SK-N-SH (cell line): Measurements from ENCODE around the gene CHI3L2. TPM values are rescaled to one million over a fixed set of nuclear protein-coding genes. Genes with fewer than 3 reads are reported as not detected.

ENCODE experiments used
- CTCF ChIA-PET: fragments of 300-600, 350-600 bp; formaldehyde crosslinking; extraction: SDS; loops from one replicate; lab custom pipeline; 2021; lab: Yijun Ruan, JAX
- POLR2A ChIA-PET: fragments of 350-600 bp; sonication (Branson Sonifier 250); formaldehyde crosslinking; extraction: SDS; loops from one replicate; lab custom pipeline; 2020; ENCODE audit warnings: antibody characterized with exemption, inconsistent platforms; lab: Yijun Ruan, JAX
- DNase-seq: peaks from one replicate; pipeline ENCODE4 v3.0.0; 2012
- H2AFZ ChIP-seq: fragments of 200-600 bp; sonication (generic); 2 replicates; pipeline ENCODE4 v1.8.1; 2016; ENCODE audit warnings: antibody characterized with exemption, mild to moderate bottlenecking, low read depth
- H3F3A ChIP-seq: fragments of 200-600 bp; sonication (generic); replicated peaks from 2 replicates; pipeline ENCODE3; 2016; ENCODE audit warnings: antibody characterized with exemption, mild to moderate bottlenecking; ENCODE audit not compliant: insufficient read depth
- H3K27ac ChIP-seq, 2 experiments: fragments of 200-500 bp in 1 of 2; fragments of 200-600 bp in 1 of 2; sonication (Bioruptor generic) in 1 of 2; sonication (generic), shearing (Covaris generic) in 1 of 2; 2 replicates each; pipeline versions ENCODE4 v1.5.1 to v1.6.1; 2014 to 2016; ENCODE audit warnings: low read depth in 2 of 2, inconsistent platforms in 1 of 2, low read length in 1 of 2, mild to moderate bottlenecking in 1 of 2, mixed read lengths in 1 of 2
- H3K27me3 ChIP-seq: fragments of 200-600 bp; sonication (generic), shearing (Covaris generic); 2 replicates; pipeline ENCODE4 v1.6.1; 2016; ENCODE audit warnings: mixed run types; ENCODE audit not compliant: insufficient read depth
- H3K36me3 ChIP-seq, 2 experiments: fragments of 200-500 bp in 1 of 2; fragments of 200-600 bp in 1 of 2; sonication (Bioruptor generic) in 1 of 2; sonication (generic) in 1 of 2; replicated peaks in 1 of 2; 2 replicates each; pipeline versions ENCODE3 to v1.5.1; 2014 to 2016; ENCODE audit warnings: low read length in 1 of 2, mild to moderate bottlenecking in 1 of 2; ENCODE audit not compliant: insufficient read depth in 2 of 2, control insufficient read depth in 1 of 2
- H3K4me1 ChIP-seq, 2 experiments: fragments of 200-500 bp in 1 of 2; fragments of 200-600 bp in 1 of 2; sonication (Bioruptor generic) in 1 of 2; sonication (generic), shearing (Covaris generic) in 1 of 2; 2 replicates each; pipeline versions ENCODE4 v1.5.1 to v1.6.1; 2014 to 2016; ENCODE audit warnings: low read depth in 1 of 2, low read length in 1 of 2, mixed run types in 1 of 2; ENCODE audit not compliant: insufficient read depth in 2 of 2, control insufficient read depth in 1 of 2
- H3K4me2 ChIP-seq: fragments of 200-600 bp; sonication (generic), shearing (Covaris generic); 2 replicates; pipeline ENCODE4 v1.6.1; 2017; ENCODE audit warnings: mixed run types
- H3K4me3 ChIP-seq, 2 experiments: fragments of 200-500 bp in 1 of 2; fragments of 200-600 bp in 1 of 2; sonication (Bioruptor generic) in 1 of 2; sonication (generic), shearing (Covaris generic) in 1 of 2; 2 replicates each; pipeline versions ENCODE4 v1.5.1 to v1.8.1; 2014 to 2016; ENCODE audit warnings: low read depth in 2 of 2, inconsistent platforms in 1 of 2, low read length in 1 of 2, mild to moderate bottlenecking in 1 of 2, mixed read lengths in 1 of 2, moderate library complexity in 1 of 2
- H3K79me2 ChIP-seq: fragments of 200-600 bp; sonication (generic); 2 replicates; pipeline ENCODE4 v1.8.1; 2017; ENCODE audit warnings: mild to moderate bottlenecking; ENCODE audit not compliant: insufficient read depth
- H3K9ac ChIP-seq: fragments of 200-600 bp; sonication (generic); 2 replicates; pipeline ENCODE4 v1.6.1; 2017; ENCODE audit warnings: mixed run types
- H3K9me2 ChIP-seq: fragments of 200-600 bp; sonication (generic); 2 replicates; pipeline ENCODE4 v1.6.1; 2017; ENCODE audit warnings: mixed run types
- H3K9me3 ChIP-seq: fragments of 200-600 bp; sonication (generic); 2 replicates; pipeline ENCODE4 v1.6.1; 2017; ENCODE audit warnings: mixed run types, mild to moderate bottlenecking, moderate library complexity
- H4K20me1 ChIP-seq: fragments of 200-600 bp; sonication (generic); 2 replicates; pipeline ENCODE4 v1.6.1; 2017; ENCODE audit warnings: mild to moderate bottlenecking, mixed run types; ENCODE audit not compliant: insufficient read depth
- CTCF ChIP-seq: fragments of 200-600 bp; sonication (generic); IDR thresholded peaks from 2 replicates; pipeline ENCODE4 v1.6.1; 2017; ENCODE audit warnings: antibody characterized with exemption, mild to moderate bottlenecking, moderate library complexity
- ELF1 ChIP-seq: IDR thresholded peaks from 2 replicates; pipeline ENCODE4 v1.4.0; 2012
- FOSL2 ChIP-seq: IDR thresholded peaks from 2 replicates; pipeline ENCODE4 v1.4.0; 2012; ENCODE audit warnings: low read depth, mild to moderate bottlenecking, moderate library complexity, borderline replicate concordance
- FOXM1 ChIP-seq: IDR thresholded peaks from 2 replicates; pipeline ENCODE4 v1.4.0; 2012; ENCODE audit warnings: low read depth, mild to moderate bottlenecking
- GABPA ChIP-seq: IDR thresholded peaks from 2 replicates; pipeline ENCODE4 v1.4.0; 2012; ENCODE audit warnings: low read depth, mild to moderate bottlenecking
- GATA2 ChIP-seq: sonication (generic); formaldehyde crosslinking; IDR thresholded peaks from 2 replicates; pipeline ENCODE4 v1.5.0; 2020; ENCODE audit warnings: mild to moderate bottlenecking, missing genetic modification reagents
- JUND ChIP-seq: IDR thresholded peaks from 2 replicates; pipeline ENCODE4 v1.4.0; 2012
- MXI1 ChIP-seq: IDR thresholded peaks from 2 replicates; pipeline ENCODE4 v1.6.1; 2012; ENCODE audit warnings: mild to moderate bottlenecking, low read depth, low read length, improper control_type of control experiment
- NRF1 ChIP-seq: IDR thresholded peaks from 2 replicates; pipeline ENCODE4 v1.6.1; 2012; ENCODE audit warnings: low read depth, mild to moderate bottlenecking, low read length
- RCOR1 ChIP-seq: fragments of 150-350 bp; IDR thresholded peaks from 2 replicates; pipeline ENCODE4 v1.6.1; 2017; ENCODE audit warnings: antibody characterized with exemption, low read length
- RFX5 ChIP-seq: IDR thresholded peaks from 2 replicates; pipeline ENCODE4 v1.6.1; 2012; ENCODE audit warnings: mild to moderate bottlenecking, improper control_type of control experiment, low read length
- SIN3A ChIP-seq: IDR thresholded peaks from 2 replicates; pipeline ENCODE4 v1.6.1; 2012; ENCODE audit warnings: low read depth, mild to moderate bottlenecking, low read length, moderate library complexity, borderline replicate concordance
- TAF1 ChIP-seq: IDR thresholded peaks from 2 replicates; pipeline ENCODE4 v1.6.1; 2012; ENCODE audit warnings: low read depth, mild to moderate bottlenecking, low read length, moderate library complexity, borderline replicate concordance
- USF1 ChIP-seq: IDR thresholded peaks from 2 replicates; pipeline ENCODE4 v1.4.0; 2012; ENCODE audit warnings: low read depth, borderline replicate concordance
- YY1 ChIP-seq: IDR thresholded peaks from 2 replicates; pipeline ENCODE4 v1.4.0; 2012; ENCODE audit warnings: low read depth, mild to moderate bottlenecking
- WGBS: methylation state at CpG from one replicate; pipeline ENCODE4 v1.1.6; 2017; ENCODE audit warnings: low lambda C conversion rate; 5-methylcytosine and 5-hydroxymethylcytosine counted together
- polyA plus RNA-seq, 3 experiments: library from polyadenylated mRNA; depleted of rRNA; stranded (reverse); fragments of >200 nt; gene quantifications; 2 replicates each; pipeline ENCODE4 v1.2.3, GENCODE V29; 2012

The CHI3L2 gene
- polyA plus RNA-seq, 1 of the 3 experiments (the other 2 are of a cell fraction) = 0.92 TPM

GRCh38 chr1:111218701-111219556 is 8.6 kb upstream of the CHI3L2 start:
- H3K27me3 ChIP-seq = no peaks in the 10 kb centered on the region
- no peaks in the 10 kb centered on the region for H3K9me3 ChIP-seq
- no peaks in the 10 kb centered on the region for H3K9me2 ChIP-seq
- POLR2A ChIA-PET = no interaction called here
- CTCF ChIA-PET = interaction anchor here (0.8 to 10.2 kb wide), 4 partner anchors 12 to 188 kb away, joined by 3 to 161 read pairs (median 4); no protein-coding TSS in a partner anchor
- no peak overlapping the region for H2AFZ ChIP-seq
- H3K4me1 ChIP-seq = peaks cover 0 to 5% of the 10 kb centered on the region in 2 experiments; a peak in 2 of 4 replicates
- DNase-seq = no peak
- no peaks in the 10 kb centered on the region for H3K79me2 ChIP-seq
- H3K27ac ChIP-seq = no peak overlapping the region
- H3F3A ChIP-seq = no peaks in the 10 kb centered on the region
- no peak overlapping the region for H3K4me2 ChIP-seq
- no peaks in the 10 kb centered on the region for H3K36me3 ChIP-seq
- no peaks in the 10 kb centered on the region for H4K20me1 ChIP-seq
- no peak overlapping the region for H3K4me3 ChIP-seq
- H3K9ac ChIP-seq = no peak overlapping the region
- no peak for TF ChIP-seq GATA2 (CRISPR knock-in tag)
- TF ChIP-seq USF1 = no peak
- 80% methylated on average over 8 of the region's 8 CpGs for WGBS

GRCh38 chr1:111219557-111220286 is 7.8 kb upstream of the CHI3L2 start:
- Histone ChIP-seq H3K79me2 (no peaks in the 10 kb centered on the region), H3K9me3 (no peaks in the 10 kb centered on the region), H3K9ac (no peak overlapping the region), H3K4me2 (no peak overlapping the region), H3K4me1 (peaks cover 0 to 5% of the 10 kb centered on the region in 2 experiments; a peak in 2 of 4 replicates), H3F3A (no peaks in the 10 kb centered on the region), H2AFZ (no peak overlapping the region), H3K4me3 (no peak overlapping the region)
- POLR2A ChIA-PET = no interaction called here
- WGBS = 70% methylated on average over 5 of the region's 5 CpGs
- TF ChIP-seq NRF1 (no peak), MXI1 (no peak), ELF1 (no peak), GABPA (no peak), JUND (no peak), RCOR1 (no peak), RFX5 (no peak), FOXM1 (no peak), YY1 (no peak), FOSL2 (no peak), SIN3A (no peak), USF1 (no peak), GATA2 (CRISPR knock-in tag) (no peak), CTCF (no peak), TAF1 (no peak)
- TF ChIP-seq, all 33 proteins: peak for 0
- CTCF ChIA-PET = interaction anchor here (1.0 to 10.2 kb wide), 4 partner anchors 13 to 183 kb away, joined by 3 to 161 read pairs (median 4); no protein-coding TSS in a partner anchor
- H3K36me3 ChIP-seq = no peaks in the 10 kb centered on the region
- no peaks in the 10 kb centered on the region for H3K9me2 ChIP-seq
- H3K27ac ChIP-seq = no peak overlapping the region
- no peaks in the 10 kb centered on the region for H4K20me1 ChIP-seq
- DNase-seq = no peak
- no peaks in the 10 kb centered on the region for H3K27me3 ChIP-seq
